DMS 273 treated with DMSO at 0.1 percent for 48 hours (cell line): Measurements from ENCODE around the gene OR52H1.
"Not testable (repeated sequence)": the region's sequence is repeated elsewhere in the genome, so short reads cannot be mapped to it uniquely, and the experiment has no call there.

ENCODE experiments used
- DNase-seq: peaks from one replicate; lab custom pipeline; 2025; lab: John Stamatoyannopoulos, UW

Gene OR52H1

DNA sequence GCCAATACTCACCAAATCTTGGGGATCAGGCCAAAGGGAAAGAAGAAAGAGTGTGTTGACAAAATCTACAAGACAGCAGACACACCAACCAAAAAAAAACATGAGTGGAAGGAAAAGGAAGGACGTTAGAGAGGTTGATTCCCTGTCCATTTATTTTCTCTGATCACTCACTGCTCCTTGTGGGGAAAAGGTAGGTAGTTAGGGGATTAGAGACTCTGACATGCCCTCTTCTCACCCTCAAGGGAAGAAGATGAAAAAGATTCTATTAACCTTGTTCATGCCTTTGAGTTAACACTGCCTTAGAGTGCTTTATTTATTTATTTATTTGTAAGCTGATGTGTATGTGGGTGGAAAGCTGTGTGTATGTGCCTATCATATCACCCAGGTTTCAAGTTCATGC lies at the start of gene OR52H1:
Gene OR52H1 (minus strand): TSS at position 101 of the 400 bp plus-strand sequence. CDS start 3,035 bp downstream, outside the sequence.
- DNase-seq: no peak

DNA sequence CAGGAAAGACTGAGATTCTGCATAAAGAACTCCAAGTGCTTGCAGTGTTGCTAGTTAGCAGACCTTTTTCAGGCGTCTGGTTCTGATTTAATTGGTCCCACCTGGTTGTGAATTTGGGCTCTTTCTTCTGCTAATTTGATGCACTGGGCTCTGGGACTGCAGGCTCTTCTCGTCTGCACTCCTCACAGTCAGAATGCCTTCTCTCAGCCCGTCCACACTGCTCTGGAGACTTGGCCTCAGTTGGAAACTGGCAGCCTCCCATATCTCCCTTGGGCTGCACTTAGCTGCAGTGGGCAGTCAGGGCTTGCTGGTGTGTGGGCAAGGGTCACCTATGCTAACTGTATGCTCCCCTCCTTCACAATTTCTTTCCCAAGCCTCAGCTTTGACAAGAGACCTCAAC lies 49.6 kb upstream of the OR52H1 start:
- DNase-seq: no peak

DNA sequence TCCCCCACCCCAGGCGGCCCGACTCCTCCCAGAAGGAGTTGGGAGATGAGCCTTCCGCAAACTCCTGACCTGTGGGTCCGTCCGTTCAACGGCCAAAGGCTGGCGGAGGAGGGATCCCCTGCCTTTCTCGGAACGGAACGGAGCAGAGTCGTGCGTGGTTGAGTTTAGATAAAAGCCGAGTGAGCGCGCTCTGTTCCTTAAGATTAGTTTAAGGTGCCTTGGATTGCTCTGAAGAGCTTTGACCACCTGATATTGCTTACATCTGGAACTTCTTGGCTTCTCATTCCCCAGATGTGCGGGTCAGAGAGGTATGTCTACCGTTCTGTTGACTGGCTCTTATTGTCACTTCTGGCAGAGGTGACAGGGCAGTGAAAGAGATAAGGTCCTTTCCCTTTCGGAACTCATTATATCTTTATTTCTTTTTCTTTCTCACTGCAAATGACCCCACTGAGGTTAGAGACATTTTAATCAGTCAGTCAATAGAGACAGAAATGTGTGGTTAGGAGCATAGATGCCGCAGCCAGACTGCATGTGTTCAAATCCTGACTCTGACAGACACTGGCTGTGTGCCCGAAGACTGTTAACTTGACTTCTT lies 48.4 kb upstream of the OR52H1 start, which contains the start of gene TRIM6:
Gene TRIM6 (plus strand): TSS at position 31 of the 595 bp plus-strand sequence. CDS start 261 bp downstream, at position 292.
- no peak for DNase-seq

DNA sequence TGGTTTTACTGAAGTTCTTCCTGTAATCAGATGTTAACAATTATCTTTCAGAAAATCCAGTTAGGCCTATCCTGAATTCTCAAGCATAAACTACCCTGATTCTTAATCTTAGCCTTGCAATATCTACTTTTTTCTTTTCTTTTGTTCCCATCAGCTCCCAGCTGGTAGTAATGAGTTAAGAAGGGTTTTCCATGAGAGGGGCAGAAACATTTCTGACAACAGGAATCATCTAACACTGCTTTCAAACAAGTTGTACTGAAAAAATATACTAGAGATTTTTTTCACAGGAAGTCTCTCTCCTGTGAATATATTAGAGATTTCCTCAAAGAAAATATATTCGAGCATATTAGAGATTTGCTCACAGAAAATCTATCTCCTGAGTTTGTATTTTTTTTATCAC lies 44.8 kb upstream of the OR52H1 start:
- DNase-seq: no peak

DNA sequence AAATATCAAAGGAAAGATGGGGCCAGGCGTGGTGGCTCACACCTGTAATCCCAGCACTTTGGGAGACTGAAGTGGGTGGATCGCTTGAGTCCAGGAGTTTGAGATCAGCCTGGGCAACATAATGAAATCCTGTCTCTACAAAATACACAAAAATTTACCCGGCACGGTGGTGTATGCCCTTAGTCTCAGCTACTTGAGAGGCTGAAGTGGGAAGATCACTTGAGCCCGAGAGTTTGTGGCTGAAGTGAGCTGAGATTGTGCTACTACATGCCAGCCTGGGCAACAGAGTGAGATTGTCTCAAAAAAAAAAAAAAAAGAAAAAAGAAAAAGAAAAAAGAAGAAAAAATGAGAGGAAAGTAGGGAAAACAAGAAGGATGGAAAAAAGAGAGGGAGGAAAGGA lies 44.3 kb upstream of the OR52H1 start:
- no peak for DNase-seq

DNA sequence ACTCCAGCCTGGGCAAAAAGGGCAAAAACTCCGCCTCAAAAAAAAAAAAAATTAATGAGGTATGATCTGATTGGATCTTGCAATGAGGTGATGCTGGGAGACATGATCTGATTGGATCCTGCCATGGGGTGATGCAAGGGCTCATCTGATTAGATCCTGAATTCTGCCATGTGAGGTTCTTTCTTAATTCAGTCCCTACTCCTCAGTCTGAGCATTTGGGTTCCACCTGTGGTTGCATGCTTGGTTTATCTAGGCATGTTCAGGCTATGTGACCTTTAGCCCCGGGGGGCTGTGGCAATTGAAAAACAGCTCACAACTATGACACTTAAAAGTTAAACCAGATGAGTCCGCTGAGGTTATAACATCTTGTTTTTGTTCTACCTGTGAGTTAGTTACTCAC lies 43.3 kb upstream of the OR52H1 start:
- no peak for DNase-seq

DNA sequence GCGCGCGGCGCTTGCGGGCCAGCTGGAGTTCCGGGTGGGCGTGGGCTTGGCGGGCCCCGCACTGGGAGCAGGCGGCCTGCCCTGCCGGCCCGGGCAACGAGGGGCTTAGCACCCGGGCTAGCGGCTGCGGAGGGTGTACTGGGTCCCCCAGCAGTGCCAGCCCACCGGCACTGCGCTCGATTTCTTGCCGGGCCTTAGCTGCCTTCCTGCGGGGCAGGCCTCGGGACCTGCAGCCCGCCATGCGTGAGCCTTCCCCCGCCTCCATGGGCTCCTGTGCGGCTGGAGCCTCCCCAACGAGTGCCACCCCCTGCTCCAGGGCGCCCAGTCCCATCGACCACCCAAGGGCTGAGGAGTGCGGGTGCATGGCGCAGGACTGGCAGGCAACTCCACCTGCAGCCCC lies 41.6 kb upstream of the OR52H1 start:
- DNase-seq: not testable (repeated sequence)

DNA sequence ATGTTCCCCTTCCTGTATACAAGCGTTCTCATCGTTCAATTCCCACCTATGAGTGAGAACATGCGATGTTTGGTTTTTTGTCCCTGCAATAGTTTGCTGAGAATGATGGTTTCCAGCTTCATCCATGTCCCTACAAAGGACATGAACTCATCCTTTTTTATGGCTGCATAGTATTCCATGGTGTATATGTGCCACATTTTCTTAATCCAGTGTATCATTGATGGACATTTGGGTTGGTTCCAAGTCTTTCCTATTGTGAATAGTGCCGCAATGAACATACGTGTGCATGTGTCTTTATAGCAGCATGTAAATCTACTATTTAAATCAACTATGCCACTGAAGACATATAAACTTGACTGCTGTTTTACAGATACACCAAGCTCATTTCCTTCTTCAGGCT lies 36.1 kb upstream of the OR52H1 start:
- not testable (repeated sequence) for DNase-seq

DNA sequence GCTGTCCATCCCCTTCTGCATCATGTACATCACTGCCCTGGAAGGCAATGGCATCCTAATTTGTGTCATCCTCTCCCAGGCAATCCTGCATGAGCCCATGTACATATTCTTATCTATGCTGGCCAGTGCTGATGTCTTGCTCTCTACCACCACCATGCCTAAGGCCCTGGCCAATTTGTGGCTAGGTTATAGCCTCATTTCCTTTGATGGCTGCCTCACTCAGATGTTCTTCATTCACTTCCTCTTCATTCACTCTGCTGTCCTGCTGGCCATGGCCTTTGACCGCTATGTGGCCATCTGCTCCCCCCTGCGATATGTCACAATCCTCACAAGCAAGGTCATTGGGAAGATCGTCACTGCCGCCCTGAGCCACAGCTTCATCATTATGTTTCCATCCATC lies 32.7 kb upstream of the OR52H1 start:
- no peak for DNase-seq

DNA sequence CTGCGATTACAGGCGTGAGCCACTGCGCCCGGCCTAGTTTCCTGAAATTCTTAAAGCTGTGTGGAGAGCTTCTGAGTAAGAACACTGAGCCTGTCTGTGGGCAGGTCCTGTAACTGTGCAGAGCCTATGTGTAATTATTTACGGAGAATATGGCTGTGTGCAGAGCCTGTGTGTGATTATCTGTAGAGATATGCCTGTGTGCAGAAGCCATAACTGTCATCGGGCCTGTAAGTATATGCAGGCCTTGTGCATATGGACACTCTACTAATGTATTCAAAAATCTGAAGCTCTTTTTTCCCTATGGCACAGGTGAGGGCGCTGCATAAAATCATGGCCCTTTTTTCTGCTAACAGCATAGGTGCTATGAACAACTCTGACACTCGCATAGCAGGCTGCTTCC lies 32.2 kb upstream of the OR52H1 start, which contains the start of gene OR52B6:
Gene OR52B6 (plus strand): TSS at position 301 of the 400 bp plus-strand sequence. CDS start 0 bp downstream, at position 301.
- no peak for DNase-seq

DNA sequence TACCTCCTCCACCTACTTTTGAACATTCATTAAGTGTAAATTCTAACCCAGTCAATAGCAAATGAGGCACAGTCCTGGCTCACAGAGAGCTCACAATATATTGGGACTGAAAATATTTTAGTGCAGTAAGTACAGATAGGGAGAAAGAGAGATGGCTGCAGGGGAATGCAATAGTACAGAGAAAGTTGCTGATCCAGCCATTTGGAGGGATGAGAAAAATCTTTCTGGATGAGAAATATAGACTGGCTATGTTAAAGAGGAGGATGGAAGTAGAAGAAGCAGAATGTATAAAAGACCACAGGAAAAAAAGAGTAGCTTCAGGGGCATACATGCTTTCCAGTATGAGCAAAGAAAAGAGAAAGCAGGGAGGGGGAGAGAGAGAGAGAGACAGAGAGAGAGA lies 28.8 kb upstream of the OR52H1 start:
- no peak for DNase-seq

DNA sequence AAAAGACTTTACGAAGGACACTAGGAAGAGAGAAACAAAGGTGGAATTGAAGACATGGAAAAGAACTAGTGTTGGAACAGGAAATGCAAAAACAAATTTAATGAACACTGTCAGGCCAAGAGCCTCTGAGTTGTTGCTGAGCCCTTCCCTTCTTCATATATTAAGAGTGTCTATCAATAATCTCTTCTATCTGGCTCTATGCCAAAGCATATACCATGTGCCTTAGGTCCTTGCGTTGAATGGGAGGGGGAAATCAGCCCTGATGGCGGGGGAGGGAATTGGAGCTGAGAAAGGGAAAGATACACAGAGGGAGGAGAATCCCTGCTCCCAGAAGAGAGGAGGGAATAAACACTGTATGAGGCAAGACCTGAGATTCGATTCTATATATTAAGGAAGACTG lies 26.8 kb upstream of the OR52H1 start:
- DNase-seq: no peak

DNA sequence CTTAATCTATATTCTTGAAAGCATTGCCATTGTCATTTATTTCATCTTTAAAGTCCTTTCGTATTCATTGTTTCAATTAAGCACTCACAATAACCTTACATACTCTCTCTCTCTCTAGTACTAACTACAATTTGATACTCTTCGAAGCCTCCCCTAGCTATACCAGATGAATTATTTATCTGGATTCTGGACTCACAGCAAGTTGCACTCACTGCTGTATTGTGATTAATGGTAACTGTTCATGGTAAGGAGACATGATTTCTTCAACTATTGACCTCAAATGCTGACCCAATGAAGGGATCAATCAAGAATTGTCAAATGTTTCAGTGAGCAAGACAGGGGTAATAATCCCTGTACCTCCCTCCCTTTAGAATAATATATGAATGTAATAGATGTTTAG lies 26.3 kb upstream of the OR52H1 start:
- no peak for DNase-seq

DNA sequence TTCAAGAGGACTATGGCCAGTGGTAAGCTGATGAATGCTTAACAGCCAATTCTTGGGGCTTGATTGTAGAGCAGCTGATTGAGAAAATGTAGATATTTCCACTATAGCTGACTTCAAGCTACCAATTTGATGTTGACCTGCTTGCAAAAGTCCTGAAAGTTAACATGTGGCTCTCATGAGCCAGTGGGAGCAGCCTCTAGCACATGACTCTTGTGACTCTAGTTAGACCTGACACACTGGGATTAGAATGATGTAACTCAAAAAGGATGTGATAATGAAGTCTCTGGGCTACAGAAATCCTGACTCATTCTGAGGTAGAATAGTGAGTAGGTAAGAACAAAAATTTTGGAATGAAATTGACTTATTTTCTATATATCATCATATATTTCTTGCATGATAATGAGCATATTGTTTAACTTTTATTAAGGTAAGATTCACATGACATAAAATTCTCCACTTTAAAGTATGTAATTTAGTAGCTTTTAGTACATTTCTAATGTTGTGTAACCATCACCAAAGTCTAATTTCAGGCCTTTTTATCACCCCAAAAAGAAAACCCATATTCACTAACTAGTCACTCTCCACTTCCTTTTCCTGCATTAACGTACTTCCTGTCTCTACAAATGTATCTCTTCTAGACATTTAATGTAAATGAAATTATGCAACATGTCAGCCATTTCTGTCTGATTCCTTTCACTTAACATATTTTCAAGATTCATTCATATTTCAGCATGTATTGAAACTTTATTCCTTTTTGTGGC lies 16.1 kb upstream of the OR52H1 start:
- DNase-seq: no peak

DNA sequence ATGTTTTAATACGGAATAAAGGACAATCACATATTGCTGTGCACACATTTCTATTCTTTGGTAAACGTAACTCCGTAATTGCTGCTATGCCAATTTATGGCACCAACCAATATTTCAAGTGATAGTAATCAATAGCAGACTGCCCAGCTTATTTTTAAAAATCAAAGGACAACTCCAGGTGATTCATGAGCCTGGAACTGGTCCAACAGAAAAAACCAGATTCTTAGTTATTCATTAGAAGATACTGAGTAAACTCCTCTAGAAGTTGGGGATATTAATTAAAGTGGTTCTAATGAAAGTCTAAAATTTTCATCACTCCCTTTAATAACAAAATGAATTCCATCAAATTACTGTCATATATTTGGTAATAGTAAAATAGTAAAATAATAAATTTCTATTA lies 9.4 kb upstream of the OR52H1 start:
- no peak for DNase-seq

DNA sequence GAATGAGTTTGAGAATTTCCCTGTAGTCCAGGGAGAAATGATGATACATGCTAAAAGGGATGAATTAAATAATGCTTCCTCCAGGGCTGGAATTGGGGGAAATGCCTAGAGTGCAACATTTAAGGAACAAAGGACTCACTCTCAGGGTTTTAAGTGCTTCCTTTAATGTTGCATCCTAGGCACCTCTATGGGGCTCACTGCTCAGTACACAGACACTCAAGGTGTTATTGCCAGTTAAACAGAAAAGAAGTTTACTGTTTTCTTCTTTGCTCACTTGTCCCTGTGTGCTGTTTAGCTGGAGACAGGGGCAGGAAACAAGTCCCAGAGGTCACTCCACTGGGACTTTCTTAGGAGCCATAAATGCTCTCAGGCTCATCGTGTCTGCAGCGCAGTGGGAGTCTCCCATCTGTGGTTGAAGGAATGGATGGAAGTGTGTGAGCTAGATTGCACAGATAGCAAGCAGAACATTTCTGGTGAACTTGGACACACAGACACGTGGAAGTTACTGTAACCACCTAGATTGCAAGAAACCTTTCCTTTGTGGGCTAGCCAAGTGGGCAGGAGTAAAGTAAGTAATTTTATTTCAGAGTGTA lies 8.4 kb upstream of the OR52H1 start:
- DNase-seq: no peak

DNA sequence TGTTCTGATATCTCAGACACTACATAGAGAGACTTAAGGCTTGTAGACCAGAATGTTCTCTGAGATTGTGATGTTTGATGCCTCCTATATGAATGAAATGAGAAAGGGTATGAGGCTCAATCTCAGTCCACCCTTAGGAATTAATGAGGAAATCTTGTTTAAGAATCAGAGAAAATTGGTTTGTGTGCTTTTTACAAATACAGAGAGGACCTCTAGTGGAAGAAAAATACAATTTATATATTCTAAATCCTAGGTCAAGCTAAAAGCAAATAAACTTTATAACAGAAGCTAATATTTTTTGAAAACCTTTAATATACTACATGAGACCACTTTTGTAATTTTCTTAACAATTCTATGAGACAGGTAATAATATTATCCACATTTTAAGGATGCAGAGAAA lies 5.0 kb upstream of the OR52H1 start:
- DNase-seq: no peak

DNA sequence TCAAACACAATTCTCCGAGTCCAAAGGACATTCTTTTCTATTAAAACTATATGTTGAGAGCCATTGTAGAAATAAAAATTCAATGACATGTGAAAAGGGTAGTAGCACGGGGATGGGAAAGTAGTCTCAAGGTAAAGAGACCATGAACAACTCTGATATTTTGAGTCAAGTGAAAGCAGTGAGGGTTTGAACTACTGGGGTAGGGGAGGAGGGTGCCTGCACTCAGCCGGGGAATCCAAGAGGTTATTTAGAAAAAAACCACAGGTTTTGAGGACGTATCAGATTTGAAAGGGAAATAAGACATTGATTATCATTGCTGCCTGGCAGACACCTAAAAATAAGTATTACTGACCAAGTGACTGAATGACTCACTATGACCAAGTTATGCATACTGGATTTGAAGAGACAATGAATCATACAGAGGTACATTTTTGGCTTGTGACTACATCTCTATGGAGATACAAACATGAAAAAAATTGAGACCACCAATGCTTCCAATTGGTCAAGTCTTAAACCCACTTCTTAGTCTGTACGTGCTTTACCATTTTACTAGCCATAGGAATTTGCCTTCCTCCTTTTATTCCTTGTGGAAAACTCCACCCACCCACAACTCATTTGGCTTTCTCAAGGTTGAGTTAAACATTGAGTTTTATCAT lies 2.2 kb upstream of the OR52H1 start:
- DNase-seq: no peak

DNA sequence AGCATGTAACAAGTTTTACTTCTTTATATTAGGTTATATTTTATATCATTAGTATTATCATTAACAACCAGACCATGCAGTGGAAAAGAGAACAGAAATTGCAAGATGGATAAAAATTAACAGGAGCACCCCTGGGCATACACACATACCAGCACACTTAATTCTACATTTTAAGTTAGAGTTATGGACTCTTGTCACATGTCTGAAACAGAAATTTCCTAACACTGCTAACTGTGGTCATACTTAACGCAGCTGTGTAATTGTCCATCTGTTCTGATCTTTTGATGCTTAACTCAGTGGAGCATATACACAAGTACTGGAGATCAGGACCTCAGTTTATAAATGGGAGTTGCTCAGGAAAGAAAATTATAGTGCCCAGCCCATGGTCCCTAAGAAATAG lies 358 bp downstream of the OR52H1 start:
- DNase-seq: no peak

DNA sequence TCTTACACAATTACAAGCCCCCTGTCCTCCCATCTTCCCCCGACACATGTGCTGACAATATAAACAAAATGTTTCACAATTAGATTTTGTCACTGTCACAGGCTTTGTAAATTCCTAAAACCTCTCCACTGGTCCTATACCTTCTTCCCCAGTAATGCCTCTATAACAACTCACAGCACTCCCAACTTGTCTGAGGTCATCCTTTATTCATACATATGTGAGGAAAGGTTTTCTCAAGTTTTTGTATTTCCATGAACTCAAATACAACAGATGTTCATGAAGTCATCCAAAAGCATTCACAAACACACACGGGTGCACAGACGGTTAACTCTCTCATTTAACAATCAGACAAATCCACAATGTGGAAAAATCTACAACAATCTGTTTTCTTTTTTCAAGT lies 1.9 kb downstream of the OR52H1 start:
- no peak for DNase-seq

DNA sequence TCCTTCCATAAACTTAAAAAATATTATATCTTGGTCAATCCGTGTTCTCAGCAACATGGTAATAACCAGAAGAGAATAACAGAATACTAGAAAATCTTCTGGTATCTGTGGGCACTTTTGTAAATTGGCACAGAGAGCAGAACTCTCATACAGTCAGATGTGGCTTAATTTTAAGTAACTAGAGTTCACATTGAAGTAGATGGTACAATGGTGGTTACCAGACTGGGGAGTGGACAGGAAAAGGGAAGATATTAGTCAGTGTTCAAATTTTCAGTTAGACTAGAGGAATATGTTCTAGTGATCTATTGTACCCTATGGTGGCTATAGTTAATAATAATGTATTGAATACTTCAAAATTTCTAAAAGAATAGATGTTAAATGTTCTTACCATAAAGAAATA lies 6.9 kb downstream of the OR52H1 start:
- DNase-seq: no peak

DNA sequence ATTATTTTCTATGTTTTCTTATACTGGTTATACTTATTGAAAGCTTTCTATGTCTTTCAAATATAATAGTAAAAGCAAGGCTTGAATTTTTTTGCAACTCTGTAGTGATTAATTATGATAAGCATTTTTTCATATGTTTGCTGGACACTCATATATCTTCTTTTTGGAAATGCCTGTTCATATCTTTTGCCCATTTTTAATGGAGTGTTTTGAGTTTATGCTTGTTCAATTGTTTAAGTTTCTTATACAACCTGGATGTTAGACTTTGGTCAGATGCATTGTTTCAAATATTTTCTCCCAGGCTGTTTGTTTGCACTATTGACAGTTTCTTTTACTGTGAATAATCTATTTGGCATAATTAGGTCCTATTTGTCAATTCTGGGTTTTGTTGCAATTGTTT lies 11.9 kb downstream of the OR52H1 start:
- no peak for DNase-seq

DNA sequence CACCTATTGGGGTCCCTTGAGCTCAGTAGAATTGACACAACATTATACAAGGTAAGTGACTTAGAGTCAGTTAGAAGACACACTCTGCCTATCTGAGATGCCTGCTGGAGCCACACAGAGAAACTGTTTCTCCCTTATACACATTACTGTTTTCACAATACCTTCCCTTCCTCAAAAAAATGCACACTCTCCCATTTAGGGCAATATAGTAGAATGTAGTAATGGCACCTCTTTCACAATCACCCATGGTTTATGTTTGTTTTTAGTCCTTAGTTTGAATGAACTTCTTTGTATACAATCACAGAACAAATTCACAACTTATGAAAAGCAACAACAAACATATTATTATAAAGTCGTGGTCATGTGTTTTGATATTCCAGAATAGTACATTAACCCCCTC lies 14.3 kb downstream of the OR52H1 start:
- DNase-seq: no peak
